Parathyroid adenoma (tissue), 2 donors: ENCODE results near the gene SEMA3F.

Source experiments
- H2AFZ ChIP-seq: fragments of 300-600 bp; sonication (generic); one replicate; pipeline ENCODE4 v1.7.0; 2017; ENCODE audit warnings: antibody characterized with exemption, mild to moderate bottlenecking
- H3K27ac ChIP-seq: fragments of 300-600 bp; sonication (generic); one replicate; pipeline ENCODE4 v1.7.0; 2017
- H3K27me3 ChIP-seq: fragments of 300-600 bp; sonication (generic); one replicate; pipeline ENCODE4 v1.7.0; 2017; ENCODE audit warnings: low read length; ENCODE audit not compliant: control insufficient read depth, insufficient read depth
- H3K36me3 ChIP-seq: fragments of 300-600 bp; sonication (generic); one replicate; pipeline ENCODE4 v1.7.0; 2017; ENCODE audit warnings: low read length; ENCODE audit not compliant: control insufficient read depth, insufficient read depth
- H3K4me1 ChIP-seq: fragments of 300-600 bp; sonication (generic); one replicate; pipeline ENCODE4 v1.7.0; 2017; ENCODE audit warnings: control low read depth
- H3K4me2 ChIP-seq: fragments of 300-600 bp; sonication (generic); one replicate; pipeline ENCODE4 v1.7.0; 2017; ENCODE audit warnings: low read length
- H3K4me3 ChIP-seq: fragments of 300-600 bp; sonication (generic); one replicate; pipeline ENCODE4 v1.7.0; 2017; ENCODE audit warnings: low read depth, low read length
- H3K79me2 ChIP-seq: fragments of 300-600 bp; sonication (generic); one replicate; pipeline ENCODE4 v1.7.0; 2017; ENCODE audit warnings: control low read depth
- H3K9ac ChIP-seq: fragments of 300-600 bp; sonication (generic); one replicate; pipeline ENCODE4 v1.7.0; 2017; ENCODE audit warnings: mild to moderate bottlenecking
- H3K9me3 ChIP-seq: fragments of 300-600 bp; sonication (generic); one replicate; pipeline ENCODE4 v1.7.0; 2017; ENCODE audit warnings: low read length; ENCODE audit not compliant: control insufficient read depth
- TF ChIP-seq, protein P1 (sequence below): fragments of 300-600 bp; sonication (generic); IDR thresholded peaks from one replicate; pipeline ENCODE4 v1.7.0; 2017; ENCODE audit warnings: antibody characterized with exemption, mild to moderate bottlenecking
- donor health status: primary hyperparathyroidism.

Gene SEMA3F

DNA sequence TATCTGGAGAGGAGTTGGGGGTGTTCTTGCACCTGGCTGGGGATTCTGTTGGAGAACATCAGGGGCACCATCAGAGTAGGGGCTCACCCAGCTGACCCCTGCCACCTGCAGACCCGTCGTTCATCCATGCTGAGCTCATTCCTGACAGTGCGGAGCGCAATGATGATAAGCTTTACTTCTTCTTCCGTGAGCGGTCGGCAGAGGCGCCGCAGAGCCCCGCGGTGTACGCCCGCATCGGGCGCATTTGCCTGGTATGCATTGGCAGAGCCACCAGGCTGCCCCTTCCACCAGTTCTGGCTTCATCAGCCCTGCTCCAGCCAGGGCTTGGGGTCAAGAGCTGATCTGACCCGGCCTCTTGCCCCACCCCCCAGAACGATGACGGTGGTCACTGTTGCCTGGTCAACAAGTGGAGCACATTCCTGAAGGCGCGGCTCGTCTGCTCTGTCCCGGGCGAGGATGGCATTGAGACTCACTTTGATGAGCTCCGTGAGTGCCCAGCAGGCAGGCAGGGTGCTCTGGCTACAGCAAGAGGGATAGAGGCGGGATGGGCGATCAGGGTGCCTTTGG, 27.5 kb downstream of the SEMA3F start:
- Histone ChIP-seq H3K4me1 (peaks cover 9% of the 10 kb centered on the region), H3K4me3 (no peak overlapping the region), H3K36me3 (no peaks in the 10 kb centered on the region), H2AFZ (no peak overlapping the region), H3K9ac (no peak overlapping the region), H3K27me3 (no peaks in the 10 kb centered on the region), H3K4me2 (no peak overlapping the region), H3K9me3 (no peaks in the 10 kb centered on the region), H3K79me2 (no peaks in the 10 kb centered on the region), H3K27ac (no peak overlapping the region)
- TF ChIP-seq, protein P1, sequence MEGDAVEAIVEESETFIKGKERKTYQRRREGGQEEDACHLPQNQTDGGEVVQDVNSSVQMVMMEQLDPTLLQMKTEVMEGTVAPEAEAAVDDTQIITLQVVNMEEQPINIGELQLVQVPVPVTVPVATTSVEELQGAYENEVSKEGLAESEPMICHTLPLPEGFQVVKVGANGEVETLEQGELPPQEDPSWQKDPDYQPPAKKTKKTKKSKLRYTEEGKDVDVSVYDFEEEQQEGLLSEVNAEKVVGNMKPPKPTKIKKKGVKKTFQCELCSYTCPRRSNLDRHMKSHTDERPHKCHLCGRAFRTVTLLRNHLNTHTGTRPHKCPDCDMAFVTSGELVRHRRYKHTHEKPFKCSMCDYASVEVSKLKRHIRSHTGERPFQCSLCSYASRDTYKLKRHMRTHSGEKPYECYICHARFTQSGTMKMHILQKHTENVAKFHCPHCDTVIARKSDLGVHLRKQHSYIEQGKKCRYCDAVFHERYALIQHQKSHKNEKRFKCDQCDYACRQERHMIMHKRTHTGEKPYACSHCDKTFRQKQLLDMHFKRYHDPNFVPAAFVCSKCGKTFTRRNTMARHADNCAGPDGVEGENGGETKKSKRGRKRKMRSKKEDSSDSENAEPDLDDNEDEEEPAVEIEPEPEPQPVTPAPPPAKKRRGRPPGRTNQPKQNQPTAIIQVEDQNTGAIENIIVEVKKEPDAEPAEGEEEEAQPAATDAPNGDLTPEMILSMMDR: no peak

DNA sequence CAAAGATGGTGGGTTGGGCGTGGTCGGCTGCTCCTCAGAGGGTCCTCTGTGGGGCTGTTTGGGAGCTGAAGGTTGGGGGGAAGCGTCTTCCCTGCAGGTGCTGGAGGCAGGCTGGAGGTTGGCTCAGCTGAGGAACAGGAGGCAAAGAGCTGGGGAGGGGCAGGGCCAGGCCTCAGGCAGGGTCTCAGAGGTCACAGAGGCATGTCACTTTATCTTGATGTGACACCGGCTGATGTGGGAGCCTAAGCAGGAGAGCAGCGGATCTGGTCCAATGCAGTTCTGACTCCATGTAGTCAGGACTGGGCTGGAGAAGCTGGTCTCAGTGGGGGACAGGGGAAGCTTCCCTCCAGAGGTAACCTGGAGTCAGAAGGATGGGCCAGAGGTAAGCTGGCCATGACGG, 28.6 kb downstream of the SEMA3F start:
- no peak overlapping the region for H3K4me3 ChIP-seq

DNA sequence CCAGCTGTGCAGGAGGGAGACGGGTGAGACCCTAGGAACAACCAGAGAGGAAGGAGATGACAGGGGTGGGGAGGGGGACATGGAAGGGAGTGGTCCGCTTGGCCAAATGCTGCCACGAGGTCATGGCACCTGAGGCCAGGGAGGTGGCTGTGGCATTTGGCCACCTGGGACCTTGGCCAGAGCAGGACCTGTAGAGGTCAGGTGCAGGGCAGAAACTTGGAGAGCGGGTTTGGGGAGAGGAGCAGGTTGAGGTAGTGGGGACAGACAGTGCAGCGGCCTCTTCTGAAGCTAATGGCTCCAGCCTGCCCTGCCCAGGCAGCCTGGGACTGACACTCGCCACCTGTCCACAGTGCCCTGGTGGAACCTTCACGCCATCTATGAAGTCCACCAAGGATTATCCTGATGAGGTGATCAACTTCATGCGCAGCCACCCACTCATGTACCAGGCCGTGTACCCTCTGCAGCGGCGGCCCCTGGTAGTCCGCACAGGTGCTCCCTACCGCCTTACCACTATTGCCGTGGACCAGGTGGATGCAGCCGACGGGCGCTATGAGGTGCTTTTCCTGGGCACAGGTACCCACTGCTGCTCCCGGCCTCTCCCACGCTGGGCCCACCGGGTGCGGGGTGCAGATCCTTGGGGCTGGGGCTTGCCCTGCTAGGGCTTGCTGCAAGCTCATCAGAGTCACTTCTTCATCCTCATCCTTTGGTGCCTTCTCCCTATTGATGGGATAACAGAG, 29.3 kb downstream of the SEMA3F start:
- H3K27me3 ChIP-seq: no peaks in the 10 kb centered on the region
- H3K79me2 ChIP-seq: no peaks in the 10 kb centered on the region
- no peak overlapping the region for H3K9ac ChIP-seq
- H3K36me3 ChIP-seq: no peaks in the 10 kb centered on the region
- no peak overlapping the region for H3K27ac ChIP-seq
- H3K4me2 ChIP-seq: no peak overlapping the region
- H3K4me1 ChIP-seq: peaks cover 7% of the 10 kb centered on the region
- no peak overlapping the region for H2AFZ ChIP-seq
- TF ChIP-seq, protein P1: no peak
- H3K4me3 ChIP-seq: no peak overlapping the region
- no peaks in the 10 kb centered on the region for H3K9me3 ChIP-seq

More for the DNA sequence above, 28.6 kb downstream of the SEMA3F start:
- H3K4me1 ChIP-seq: peaks cover 9% of the 10 kb centered on the region
- H2AFZ ChIP-seq: no peak overlapping the region
- H3K79me2 ChIP-seq: no peaks in the 10 kb centered on the region
- no peaks in the 10 kb centered on the region for H3K27me3 ChIP-seq
- no peaks in the 10 kb centered on the region for H3K9me3 ChIP-seq
- H3K36me3 ChIP-seq: no peaks in the 10 kb centered on the region
- no peak overlapping the region for H3K27ac ChIP-seq
- H3K4me2 ChIP-seq: no peak overlapping the region
- no peak overlapping the region for H3K9ac ChIP-seq
- TF ChIP-seq, protein P1: no peak

DNA sequence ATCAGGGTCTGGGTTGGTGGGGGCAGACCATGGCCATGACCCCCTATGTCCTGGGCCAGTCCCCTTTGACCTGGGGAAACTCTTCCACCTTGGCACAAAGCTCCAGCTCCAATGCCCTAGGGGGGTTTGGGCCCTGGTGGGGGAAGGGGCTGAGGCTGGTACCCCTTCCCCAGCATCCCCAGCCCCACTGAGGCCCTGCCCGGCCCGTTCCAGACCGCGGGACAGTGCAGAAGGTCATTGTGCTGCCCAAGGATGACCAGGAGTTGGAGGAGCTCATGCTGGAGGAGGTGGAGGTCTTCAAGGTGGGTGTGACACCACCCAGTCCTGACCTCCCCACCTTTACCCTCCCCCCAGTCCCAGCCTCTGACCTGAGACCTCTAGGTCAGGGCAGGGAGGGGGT, 30.1 kb downstream of the SEMA3F start:
- Histone ChIP-seq H3K9ac (no peak overlapping the region), H3K4me2 (no peak overlapping the region), H3K79me2 (no peaks in the 10 kb centered on the region), H3K9me3 (no peaks in the 10 kb centered on the region), H2AFZ (no peak overlapping the region), H3K36me3 (no peaks in the 10 kb centered on the region), H3K27ac (no peak overlapping the region), H3K4me1 (peaks cover 4% of the 10 kb centered on the region), H3K27me3 (no peaks in the 10 kb centered on the region), H3K4me3 (no peak overlapping the region)
- TF ChIP-seq, protein P1: no peak

DNA sequence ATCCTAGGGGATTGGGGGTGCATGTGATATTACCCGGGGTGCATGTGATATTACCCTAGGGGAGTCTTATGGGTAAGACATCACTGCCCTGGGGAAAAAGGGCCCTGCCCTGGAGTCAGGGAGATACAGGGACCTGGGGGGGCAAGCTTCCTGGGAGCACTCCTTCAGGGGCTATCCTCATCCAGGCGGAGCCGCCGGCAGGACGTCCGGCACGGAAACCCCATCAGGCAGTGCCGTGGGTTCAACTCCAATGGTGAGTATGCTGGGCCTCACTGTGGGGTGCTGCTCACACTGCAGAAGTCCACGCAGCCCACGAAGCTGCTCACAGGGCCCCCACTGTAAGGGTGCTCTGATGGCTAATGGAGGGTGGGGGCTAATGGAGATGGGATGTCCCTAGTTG, 31.0 kb downstream of the SEMA3F start:
- H3K79me2 ChIP-seq: no peaks in the 10 kb centered on the region
- H3K27me3 ChIP-seq: no peaks in the 10 kb centered on the region
- TF ChIP-seq, protein P1: no peak
- no peak overlapping the region for H2AFZ ChIP-seq
- no peaks in the 10 kb centered on the region for H3K9me3 ChIP-seq
- no peak overlapping the region for H3K4me3 ChIP-seq
- peaks cover 4% of the 10 kb centered on the region for H3K4me1 ChIP-seq
- H3K36me3 ChIP-seq: no peaks in the 10 kb centered on the region
- no peak overlapping the region for H3K9ac ChIP-seq
- no peak overlapping the region for H3K4me2 ChIP-seq
- H3K27ac ChIP-seq: no peak overlapping the region
